HepG2 (cell line): ENCODE data around the gene LRRC43. TPM values are rescaled to one million over a fixed set of nuclear protein-coding genes. Genes with fewer than 3 reads are reported as not detected.

ENCODE experiments used
- ATF5 ChIP-seq: sonication (generic); formaldehyde crosslinking; IDR thresholded peaks from 2 replicates; pipeline ENCODE4 v1.4.0; 2020; ENCODE audit warnings: mild to moderate bottlenecking, low read depth, missing genetic modification reagents
- BCL6 ChIP-seq: IDR thresholded peaks from 2 replicates; pipeline ENCODE4 v1.6.1; 2016; ENCODE audit warnings: missing genetic modification reagents, missing compliant biosample characterization
- GTF3A ChIP-seq: sonication (generic); formaldehyde crosslinking; conservative IDR thresholded peaks from 2 replicates; pipeline ENCODE4 v1.4.0; 2020; ENCODE audit warnings: mild to moderate bottlenecking, missing genetic modification reagents
- MAFG ChIP-seq: sonication (generic); formaldehyde crosslinking; IDR thresholded peaks from 2 replicates; pipeline ENCODE4 v1.5.1; 2020; ENCODE audit warnings: mild to moderate bottlenecking, missing genetic modification reagents
- MBD4 ChIP-seq: IDR thresholded peaks from 2 replicates; pipeline ENCODE4 v1.6.1; 2012; ENCODE audit warnings: low read length, inconsistent platforms, borderline replicate concordance
- MIER3 ChIP-seq: IDR thresholded peaks from 2 replicates; pipeline ENCODE4 v1.6.1; 2016; ENCODE audit warnings: missing compliant biosample characterization, borderline replicate concordance
- PHF8 ChIP-seq: sonication (generic); formaldehyde crosslinking; IDR thresholded peaks from 2 replicates; pipeline ENCODE4 v1.5.0; 2020; ENCODE audit warnings: missing genetic modification reagents
- SAP130 ChIP-seq: IDR thresholded peaks from 2 replicates; pipeline ENCODE4 v1.6.1; 2016; ENCODE audit warnings: low read depth
- SP5 ChIP-seq: IDR thresholded peaks from 2 replicates; pipeline ENCODE4 v1.6.1; 2016; ENCODE audit warnings: low read depth, borderline replicate concordance
- TFE3 ChIP-seq: IDR thresholded peaks from 2 replicates; pipeline ENCODE4 v1.6.1; 2016
- ZBTB33 ChIP-seq: sonication (generic); formaldehyde crosslinking; IDR thresholded peaks from 2 replicates; pipeline ENCODE4 v1.4.0; 2020; ENCODE audit warnings: missing genetic modification reagents
- ZFX ChIP-seq: sonication (generic); formaldehyde crosslinking; IDR thresholded peaks from 2 replicates; pipeline ENCODE4 v1.4.0; 2020; ENCODE audit warnings: mild to moderate bottlenecking, low read depth, missing genetic modification reagents, moderate library complexity
- ZNF12 ChIP-seq: sonication (generic); formaldehyde crosslinking; IDR thresholded peaks from 2 replicates; pipeline ENCODE4 v1.5.0; 2020; ENCODE audit warnings: missing genetic modification reagents
- ZNF17 ChIP-seq: sonication (generic); formaldehyde crosslinking; IDR thresholded peaks from 2 replicates; pipeline ENCODE4 v1.5.0; 2020; ENCODE audit warnings: mild to moderate bottlenecking, missing genetic modification reagents
- ZNF274 ChIP-seq: sonication (generic); formaldehyde crosslinking; IDR thresholded peaks from 2 replicates; pipeline ENCODE4 v1.5.1; 2020; ENCODE audit warnings: mild to moderate bottlenecking, missing genetic modification reagents
- ZNF44 ChIP-seq: sonication (generic); formaldehyde crosslinking; IDR thresholded peaks from 2 replicates; pipeline ENCODE4 v1.5.1; 2020; ENCODE audit warnings: mild to moderate bottlenecking, missing genetic modification reagents
- ZNF607 ChIP-seq: sonication (generic); formaldehyde crosslinking; IDR thresholded peaks from 2 replicates; pipeline ENCODE4 v1.5.1; 2020; ENCODE audit warnings: missing genetic modification reagents, mild to moderate bottlenecking, borderline replicate concordance
- ZNF670 ChIP-seq: sonication (generic); formaldehyde crosslinking; IDR thresholded peaks from 2 replicates; pipeline ENCODE4 v1.8.0; 2022; ENCODE audit warnings: mild to moderate bottlenecking, missing genetic modification reagents, borderline replicate concordance
- polyA plus RNA-seq, 8 experiments: library from polyadenylated mRNA; depleted of rRNA in 3 of 8; stranded (reverse) in 7 of 8; unstranded in 1 of 8; fragments of >200 nt; fragmentation: Illumina TruSeq in 4 of 8; extraction: Trizol in 4 of 8; gene quantifications; 2 replicates each; pipeline versions ENCODE4 v1.2.1 to v1.2.3, GENCODE V29; 2011 to 2016; ENCODE audit warnings: low read depth in 4 of 8, missing spikeins in 1 of 8, mixed read lengths in 1 of 8; ENCODE audit not compliant: insufficient read depth in 1 of 8
- total RNA-seq, 5 experiments: library from RNA; depleted of rRNA; stranded (reverse); fragments of >200 nt; fragmentation: Illumina TruSeq; extraction: Trizol; gene quantifications; 2 replicates each; pipeline ENCODE4 v1.2.3, GENCODE V29; 2016; ENCODE audit warnings: low read depth in 1 of 5

Gene LRRC43
- total and polyA plus RNA-seq, 2 of the 13 experiments (the other 11 are each of a cell fraction or from before 2014, with no cell fraction given), result not detected

- TF ChIP-seq ZBTB33 (0 out of 2 replicates have a peak, but pooled peaks have one; percentile 21), SP5 (CRISPR knock-in tag) (peak; percentile 78), BCL6 (CRISPR knock-in tag) (peak; percentile 63), MBD4 (no peak), ZFX (CRISPR knock-in tag) (peak; percentile 71; the same call in 1 of the 2 replicates), SAP130 (CRISPR knock-in tag) (peak; percentile 90), ZNF670 (peak; percentile 37; the same call in 1 of the 2 replicates), TFE3 (peak; percentile 52; the same call in 1 of the 2 replicates), ATF5 (CRISPR knock-in tag) (no peak; the same call in 1 of the 2 replicates), PHF8 (CRISPR knock-in tag) (peak; percentile 96), ZNF274 (CRISPR knock-in tag) (peak; percentile 52; the same call in 1 of the 2 replicates), GTF3A (CRISPR knock-in tag) (no peak), ZNF44 (CRISPR knock-in tag) (0 out of 2 replicates have a peak, but pooled peaks have one; percentile 37), MAFG (no peak), ZNF607 (CRISPR knock-in tag) (no peak; the same call in none of the 2 replicates), ZNF17 (CRISPR knock-in tag) (no peak), ZNF12 (CRISPR knock-in tag) (no peak), MIER3 (CRISPR knock-in tag) (no peak; the same call in 1 of the 2 replicates)
These were observed 42.9 kb downstream of the LRRC43 start, which contains the start of gene DIABLO (continued) for GRCh38 chr12:122225683-122226365.
